OCI-LY1 (cell line): ENCODE results near the gene GNAO1.

ENCODE experiments used
- H2AFZ ChIP-seq: fragments of 200-600 bp; sonication (generic), shearing (Covaris generic); 2 replicates; pipeline ENCODE4 v1.6.0; 2014; ENCODE audit warnings: antibody characterized with exemption, mild to moderate bottlenecking, low read length
- H3F3A ChIP-seq: fragments of 200-600 bp; sonication (generic), shearing (Covaris generic); 2 replicates; pipeline ENCODE4 v1.6.0; 2014; ENCODE audit warnings: mild to moderate bottlenecking, antibody characterized with exemption, low read length, moderate library complexity; ENCODE audit not compliant: insufficient read depth
- H3K27ac ChIP-seq: fragments of 200-600 bp; sonication (generic); 2 replicates; pipeline ENCODE4 v1.5.1; 2014; ENCODE audit warnings: low read length, mixed run types, mild to moderate bottlenecking, low read depth; ENCODE audit not compliant: poor library complexity, severe bottlenecking
- H3K27me3 ChIP-seq: fragments of 200-600 bp; sonication (generic); 2 replicates; pipeline ENCODE4 v1.6.0; 2014; ENCODE audit warnings: antibody characterized with exemption, mild to moderate bottlenecking, low read length, moderate library complexity; ENCODE audit not compliant: insufficient read depth
- H3K36me3 ChIP-seq: fragments of 200-600 bp; sonication (generic); 2 replicates; pipeline ENCODE4 v1.6.1; 2014; ENCODE audit warnings: mild to moderate bottlenecking, antibody characterized with exemption, low read length, moderate library complexity, mixed read lengths; ENCODE audit not compliant: insufficient read depth
- H3K4me1 ChIP-seq: fragments of 200-600 bp; sonication (generic); 2 replicates; pipeline ENCODE4 v1.5.1; 2014; ENCODE audit warnings: mild to moderate bottlenecking, low read length, moderate library complexity; ENCODE audit not compliant: insufficient read depth, severe bottlenecking
- H3K4me2 ChIP-seq: fragments of 200-600 bp; sonication (generic), shearing (Covaris generic); 2 replicates; pipeline ENCODE4 v1.6.1; 2014; ENCODE audit warnings: low read length
- H3K4me3 ChIP-seq: fragments of 200-600 bp; sonication (generic); 2 replicates; pipeline ENCODE4 v1.5.1; 2014; ENCODE audit warnings: low read length, low read depth, mild to moderate bottlenecking, mixed read lengths; ENCODE audit not compliant: poor library complexity, severe bottlenecking
- H3K79me2 ChIP-seq: fragments of 200-600 bp; shearing (Covaris generic); 2 replicates; pipeline ENCODE4 v1.6.1; 2016; ENCODE audit warnings: mixed run types, low read length, mixed read lengths; ENCODE audit not compliant: insufficient read depth
- H3K9ac ChIP-seq: fragments of 200-600 bp; sonication (generic), shearing (Covaris generic); 2 replicates; pipeline ENCODE4 v1.6.1; 2014; ENCODE audit warnings: mild to moderate bottlenecking, low read length, mixed read lengths
- H3K9me2 ChIP-seq: fragments of 200-600 bp; sonication (generic), shearing (Covaris generic); 2 replicates; pipeline ENCODE4 v1.6.1; 2014; ENCODE audit warnings: low read depth, mild to moderate bottlenecking, low read length, mixed read lengths
- H3K9me3 ChIP-seq: fragments of 200-600 bp; shearing (Covaris generic); 2 replicates; pipeline ENCODE4 v1.6.1; 2014; ENCODE audit warnings: low read length, mixed read lengths
- H4K20me1 ChIP-seq: fragments of 200-600 bp; sonication (generic), shearing (Covaris generic); 2 replicates; pipeline ENCODE4 v1.6.0; 2016; ENCODE audit warnings: mild to moderate bottlenecking, low read length; ENCODE audit not compliant: insufficient read depth
- CTCF ChIP-seq: fragments of 200-600 bp; sonication (generic), shearing (Covaris generic); IDR thresholded peaks from 2 replicates; pipeline ENCODE4 v1.5.1; 2017; ENCODE audit warnings: mild to moderate bottlenecking, antibody characterized with exemption, low read length, moderate library complexity, mixed read lengths
- EZH2 ChIP-seq: fragments of 200-600 bp; sonication (generic), shearing (Covaris generic); IDR thresholded peaks from 2 replicates; pipeline ENCODE4 v1.8.0; 2017; ENCODE audit warnings: borderline replicate concordance, mixed run types, mild to moderate bottlenecking, antibody characterized with exemption, low read length, moderate library complexity, mixed read lengths

The GNAO1 gene

GRCh38 chr16:56267888-56268287 lies 76.6 kb downstream of the GNAO1 start:
- Histone ChIP-seq H3F3A (no peaks in the 10 kb centered on the region), H3K27me3 (no peaks in the 10 kb centered on the region; the same call in 1 of the 2 replicates), H3K4me1 (no peaks in the 10 kb centered on the region)

DNA sequence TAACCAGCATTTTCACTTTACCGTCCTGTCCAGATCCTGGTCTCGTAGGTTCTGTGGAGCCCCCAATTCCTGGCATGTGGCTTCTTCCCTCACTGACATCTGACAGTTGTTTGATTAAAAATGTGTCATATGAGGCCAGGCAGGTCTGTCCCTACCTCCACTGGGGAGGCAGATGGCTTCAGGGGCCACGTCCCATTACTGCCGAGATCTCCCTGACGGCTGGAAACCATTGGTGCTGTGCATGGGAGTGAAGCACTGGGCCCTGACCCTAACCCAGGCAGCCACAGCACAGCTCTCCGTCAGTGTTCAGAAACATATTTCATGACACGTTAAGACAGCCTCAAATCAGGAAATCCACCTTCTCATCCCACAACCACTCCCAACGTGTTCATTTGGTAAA lies 77.5 kb downstream of the GNAO1 start:
- Histone ChIP-seq H4K20me1 (no peaks in the 10 kb centered on the region), H3K27ac (no peak overlapping the region), H3K4me3 (no peak overlapping the region), H3K4me2 (no peak overlapping the region), H2AFZ (no peak overlapping the region), H3K36me3 (no peaks in the 10 kb centered on the region), H3F3A (no peaks in the 10 kb centered on the region), H3K79me2 (no peaks in the 10 kb centered on the region), H3K9me3 (no peaks in the 10 kb centered on the region), H3K9ac (no peak overlapping the region), H3K4me1 (no peaks in the 10 kb centered on the region), H3K9me2 (no peaks in the 10 kb centered on the region), H3K27me3 (no peaks in the 10 kb centered on the region; the same call in 1 of the 2 replicates)
- TF ChIP-seq EZH2 (no peak), CTCF (no peak)

More at GRCh38 chr16:56267888-56268287, 76.6 kb downstream of the GNAO1 start:
- no peak overlapping the region for H3K4me2 ChIP-seq
- H4K20me1 ChIP-seq = no peaks in the 10 kb centered on the region
- H3K9me3 ChIP-seq = no peaks in the 10 kb centered on the region
- no peak overlapping the region for H3K4me3 ChIP-seq
- no peaks in the 10 kb centered on the region for H3K36me3 ChIP-seq
- no peak overlapping the region for H3K27ac ChIP-seq
- H3K9me2 ChIP-seq = no peaks in the 10 kb centered on the region
- H3K79me2 ChIP-seq = no peaks in the 10 kb centered on the region
- H2AFZ ChIP-seq = no peak overlapping the region
- no peak for TF ChIP-seq CTCF
- no peak for TF ChIP-seq EZH2
- no peak overlapping the region for H3K9ac ChIP-seq

- Histone ChIP-seq H3K4me3 (no peak overlapping the region), H3K27me3 (peaks cover 5% of the 10 kb centered on the region; the same call in 1 of the 2 replicates), H3K9me3 (peaks cover under 1% of the 10 kb centered on the region), H3K79me2 (no peaks in the 10 kb centered on the region), H3F3A (no peaks in the 10 kb centered on the region), H3K4me1 (no peaks in the 10 kb centered on the region), H3K27ac (no peak overlapping the region), H3K9ac (no peak overlapping the region), H4K20me1 (no peaks in the 10 kb centered on the region), H2AFZ (no peak overlapping the region), H3K9me2 (no peaks in the 10 kb centered on the region), H3K4me2 (no peak overlapping the region), H3K36me3 (no peaks in the 10 kb centered on the region)
- TF ChIP-seq EZH2 (no peak), CTCF (no peak)
These were observed 78.0 kb downstream of the GNAO1 start for GRCh38 chr16:56269281-56269680.
